ENCODE results near the gene RPRML. TPM values are rescaled to one million over a fixed set of nuclear protein-coding genes. Genes with fewer than 3 reads are reported as not detected.
A peak's percentile ranks its signal among the peaks of the same experiment; 100 is the strongest.
"Not testable (repeated sequence)": the region's sequence is repeated elsewhere in the genome, so short reads cannot be mapped to it uniquely, and the experiment has no call there.

The RPRML gene
- total RNA-seq, 1 donor from 2014 or later: not detected

- no peak overlapping the region for H3K27ac Mint-ChIP-seq
Observed at GRCh38 chr17:46994993-46995392, 15.9 kb upstream of the RPRML start.

DNA sequence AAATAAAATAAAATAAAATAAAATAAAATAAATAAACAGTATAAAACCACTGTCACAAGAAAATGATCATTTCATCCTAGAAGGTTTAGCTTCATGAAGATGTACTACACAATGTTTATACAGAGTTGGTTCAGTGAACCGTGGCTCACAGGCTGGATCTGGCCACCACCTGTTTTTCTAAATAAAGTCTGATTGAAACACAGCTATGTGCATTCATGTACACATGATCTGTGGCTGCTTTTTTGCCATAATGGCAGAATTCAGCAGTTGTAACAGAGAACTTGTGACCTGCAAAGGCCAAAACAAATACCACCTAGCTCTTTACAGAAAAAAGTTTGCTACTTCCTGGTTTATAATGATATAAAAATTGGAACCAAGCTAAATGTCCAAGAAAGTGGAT, 12.6 kb upstream of the RPRML start:
- Mint-ChIP-seq H3K4me1 (peaks cover 5% of the 10 kb centered on the region), H3K36me3 (peaks cover 2% of the 10 kb centered on the region), H3K27me3 (ENCODE audit: insufficient read depth, low read depth) (no peaks in the 10 kb centered on the region), H3K27ac (no peak overlapping the region), H3K4me3 (no peak overlapping the region), H3K9me3 (no peaks in the 10 kb centered on the region)
- H3K36me3 ChIP-seq: no peaks in the 10 kb centered on the region
- TF ChIP-seq EZH2 (IDR thresholded peaks at IDR 0.05): no peak
- H3F3A ChIP-seq (ENCODE audit: low read depth): no peaks in the 10 kb centered on the region
- no peaks in the 10 kb centered on the region for H4K20me1 ChIP-seq (ENCODE audit: low read depth)
- no peak overlapping the region for H3K4me2 ChIP-seq
- DNase-seq (ENCODE audit: low spot score): no peak
- H3K9ac ChIP-seq: no peak overlapping the region
- no peak overlapping the region for H3K27ac ChIP-seq
- no peaks in the 10 kb centered on the region for H3K27me3 ChIP-seq
- no peak overlapping the region for H3K4me3 ChIP-seq
- no peaks in the 10 kb centered on the region for H3K9me3 ChIP-seq (ENCODE audit: low read depth)
- no peaks in the 10 kb centered on the region for H3K4me1 ChIP-seq
- no peak overlapping the region for H2AFZ ChIP-seq (replicated peaks)
- H3K79me2 ChIP-seq (ENCODE audit: low read depth): no peaks in the 10 kb centered on the region

More at GRCh38 chr17:46994993-46995392, 15.9 kb upstream of the RPRML start:
- H4K20me1 ChIP-seq (ENCODE audit: low read depth): no peaks in the 10 kb centered on the region
- no peaks in the 10 kb centered on the region for H3F3A ChIP-seq (ENCODE audit: low read depth)
- no peak overlapping the region for H3K9ac ChIP-seq
- H3K27ac ChIP-seq: no peak overlapping the region
- H3K4me3 ChIP-seq: no peak overlapping the region
- peaks cover 2% of the 10 kb centered on the region for H3K36me3 Mint-ChIP-seq
- H2AFZ ChIP-seq (replicated peaks): no peak overlapping the region
- H3K36me3 ChIP-seq: no peaks in the 10 kb centered on the region
- H3K27me3 ChIP-seq: no peaks in the 10 kb centered on the region
- H3K9me3 Mint-ChIP-seq: no peaks in the 10 kb centered on the region
- peaks cover 5% of the 10 kb centered on the region for H3K4me1 Mint-ChIP-seq
- no peak overlapping the region for H3K4me2 ChIP-seq
- no peaks in the 10 kb centered on the region for H3K9me3 ChIP-seq (ENCODE audit: low read depth)
- TF ChIP-seq EZH2phosphoT487 (IDR thresholded peaks at IDR 0.05) (no peak), CTCF (IDR thresholded peaks at IDR 0.05) (no peak), EZH2 (IDR thresholded peaks at IDR 0.05) (no peak)
- DNase-seq (ENCODE audit: low spot score): peak; percentile 54
- no peaks in the 10 kb centered on the region for H3K4me1 ChIP-seq
- H3K4me3 Mint-ChIP-seq: no peak overlapping the region
- no peaks in the 10 kb centered on the region for H3K27me3 Mint-ChIP-seq (ENCODE audit: insufficient read depth, low read depth)
- H3K79me2 ChIP-seq (ENCODE audit: low read depth): no peaks in the 10 kb centered on the region

- no peak overlapping the region for H2AFZ ChIP-seq (replicated peaks)
- no peaks in the 10 kb centered on the region for H3K27me3 ChIP-seq
- no peak for DNase-seq (ENCODE audit: low spot score)
- no peak overlapping the region for H3K9ac ChIP-seq
- no peak overlapping the region for H3K4me3 ChIP-seq
- no peaks in the 10 kb centered on the region for H3K9me3 Mint-ChIP-seq
- no peak overlapping the region for H3K27ac ChIP-seq
- H3K9me3 ChIP-seq (ENCODE audit: low read depth): no peaks in the 10 kb centered on the region
- no peaks in the 10 kb centered on the region for H3K36me3 ChIP-seq
- no peak overlapping the region for H3K4me2 ChIP-seq
- H3K4me3 Mint-ChIP-seq: no peak overlapping the region
- no peak overlapping the region for H3K27ac Mint-ChIP-seq
- H3K36me3 Mint-ChIP-seq: no peaks in the 10 kb centered on the region
- H3K4me1 Mint-ChIP-seq: no peaks in the 10 kb centered on the region
- no peaks in the 10 kb centered on the region for H4K20me1 ChIP-seq (ENCODE audit: low read depth)
- no peaks in the 10 kb centered on the region for H3K27me3 Mint-ChIP-seq (ENCODE audit: insufficient read depth, low read depth)
- H3K79me2 ChIP-seq (ENCODE audit: low read depth): no peaks in the 10 kb centered on the region
- no peak for TF ChIP-seq EZH2phosphoT487 (IDR thresholded peaks at IDR 0.05)
- no peak for TF ChIP-seq CTCF (IDR thresholded peaks at IDR 0.05)
- no peak for TF ChIP-seq EZH2 (IDR thresholded peaks at IDR 0.05)
- no peaks in the 10 kb centered on the region for H3K4me1 ChIP-seq
- H3F3A ChIP-seq (ENCODE audit: low read depth): no peaks in the 10 kb centered on the region
Observed at GRCh38 chr17:46989637-46990431, 10.8 kb upstream of the RPRML start.

GRCh38 chr17:46987927-46988326, 8.9 kb upstream of the RPRML start:
- H3K36me3 ChIP-seq; H2AFZ ChIP-seq (replicated peaks); DNase-seq (ENCODE audit: low spot score); H3K9ac ChIP-seq; H3K9me3 Mint-ChIP-seq; H4K20me1 ChIP-seq (ENCODE audit: low read depth); H3K79me2 ChIP-seq (ENCODE audit: low read depth); H3K9me3 ChIP-seq (ENCODE audit: low read depth); H3K4me1 Mint-ChIP-seq; H3K36me3 Mint-ChIP-seq; H3K27me3 Mint-ChIP-seq (ENCODE audit: insufficient read depth, low read depth); H3K4me2 ChIP-seq; H3K4me3 Mint-ChIP-seq; H3K4me1 ChIP-seq; H3F3A ChIP-seq (ENCODE audit: low read depth); H3K27me3 ChIP-seq; H3K27ac Mint-ChIP-seq; H3K27ac ChIP-seq; H3K4me3 ChIP-seq: not testable (repeated sequence)

All from neural progenitor cell (in vitro differentiated cells).